Progenitor cell of endocrine pancreas (in vitro differentiated cells): ENCODE data around the gene EMC9. TPM values are rescaled to one million over a fixed set of nuclear protein-coding genes. Genes with fewer than 3 reads are reported as not detected.

Source experiments
- DNase-seq: peaks from one replicate; pipeline ENCODE4 v3.0.0; 2021; ENCODE audit warnings: low spot score; ENCODE audit not compliant: unreplicated experiment
- H3K27ac Mint-ChIP-seq: 2 replicates; pipeline ENCODE4 v1.8.0; 2021; ENCODE audit warnings: mild to moderate bottlenecking, moderate library complexity, mixed read lengths
- H3K27me3 Mint-ChIP-seq: 2 replicates; pipeline ENCODE4 v1.8.0; 2021; ENCODE audit warnings: mixed read lengths
- H3K36me3 Mint-ChIP-seq: 2 replicates; pipeline ENCODE4 v1.8.0; 2022; ENCODE audit warnings: mixed read lengths; ENCODE audit not compliant: insufficient read depth
- H3K4me1 Mint-ChIP-seq: 2 replicates; pipeline ENCODE4 v1.8.0; 2021; ENCODE audit warnings: low read depth, mixed read lengths
- H3K4me3 Mint-ChIP-seq: 2 replicates; pipeline ENCODE4 v1.8.0; 2021; ENCODE audit warnings: low read depth, mild to moderate bottlenecking, moderate library complexity, mixed read lengths
- H3K9me3 Mint-ChIP-seq: 2 replicates; pipeline ENCODE4 v1.8.0; 2021; ENCODE audit warnings: low read depth, mixed read lengths
- CTCF ChIP-seq: fragments of 200-600 bp; sonication (generic); IDR thresholded peaks from one replicate; pipeline ENCODE4 v1.5.0; 2021; ENCODE audit warnings: antibody characterized with exemption, mild to moderate bottlenecking; ENCODE audit not compliant: unreplicated experiment
- long read RNA-seq: library from polyadenylated mRNA; unstranded; transcript quantifications from one replicate; pipeline ENCODE4 v2.0.0, GENCODE V29; 2020
- total RNA-seq: library from RNA; stranded (reverse); gene quantifications from 2 replicates; pipeline ENCODE4 v1.2.1, GENCODE V29; 2021

The EMC9 gene, protein sequence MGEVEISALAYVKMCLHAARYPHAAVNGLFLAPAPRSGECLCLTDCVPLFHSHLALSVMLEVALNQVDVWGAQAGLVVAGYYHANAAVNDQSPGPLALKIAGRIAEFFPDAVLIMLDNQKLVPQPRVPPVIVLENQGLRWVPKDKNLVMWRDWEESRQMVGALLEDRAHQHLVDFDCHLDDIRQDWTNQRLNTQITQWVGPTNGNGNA
- total RNA-seq, result 22.8 and 22.9 TPM in 2 replicates
- long read RNA-seq, partial matches to known transcripts, result 3 of 5 reads
- long read RNA-seq, other reads (novel, unspliced or antisense), result 2 of 5 reads

GRCh38 chr14:24141097-24141880, at the start of gene EMC9:
Gene EMC9 (minus strand): TSS chr14:24141591. CDS start chr14:24141304, 287 bp downstream.
- H3K27me3 Mint-ChIP-seq, result no peaks in the 10 kb centered on the region
- no peaks in the 10 kb centered on the region for H3K9me3 Mint-ChIP-seq
- peak; percentile 99 for DNase-seq
- peak within 1 kb of the TSS; percentile 95 for H3K4me3 Mint-ChIP-seq
- peaks cover 35% of the 10 kb centered on the region for H3K4me1 Mint-ChIP-seq
- H3K27ac Mint-ChIP-seq, result peak within 1 kb of the TSS; percentile 95
- peaks cover 6% of the 10 kb centered on the region for H3K36me3 Mint-ChIP-seq
- peak; percentile 38 for TF ChIP-seq CTCF

DNA sequence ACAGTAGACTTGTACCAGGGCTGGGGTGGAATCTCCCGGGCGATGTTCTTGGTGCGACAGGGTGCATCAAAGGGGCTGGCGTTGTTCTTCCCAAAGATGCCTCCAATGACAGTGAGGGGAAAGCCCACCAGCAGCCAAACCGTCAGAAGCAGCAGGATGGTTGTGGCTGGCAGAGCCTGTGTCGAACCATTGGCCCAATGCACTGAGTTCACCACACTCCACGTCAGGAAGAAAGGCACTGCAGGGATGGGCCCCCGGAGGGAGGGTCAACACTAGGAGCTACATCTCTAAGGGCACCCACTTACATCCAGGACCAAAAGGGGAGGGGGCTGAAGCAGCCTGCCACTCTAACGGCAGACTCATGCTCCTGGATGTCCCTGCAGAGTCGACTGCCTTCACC, 49.0 kb upstream of the EMC9 start:
- Mint-ChIP-seq H3K36me3 (peaks cover 23% of the 10 kb centered on the region), H3K4me3 (no peak overlapping the region), H3K4me1 (peaks cover 22% of the 10 kb centered on the region), H3K27ac (no peak overlapping the region), H3K9me3 (no peaks in the 10 kb centered on the region), H3K27me3 (no peaks in the 10 kb centered on the region)
- DNase-seq, result no peak
- TF ChIP-seq CTCF, result no peak

- no peaks in the 10 kb centered on the region for H3K9me3 Mint-ChIP-seq
- peaks cover 17% of the 10 kb centered on the region for H3K4me1 Mint-ChIP-seq
- no peak for TF ChIP-seq CTCF
- no peaks in the 10 kb centered on the region for H3K27me3 Mint-ChIP-seq
- DNase-seq, result no peak
- peak overlapping the region; percentile 4 for H3K27ac Mint-ChIP-seq
- H3K36me3 Mint-ChIP-seq, result peaks cover 23% of the 10 kb centered on the region
- H3K4me3 Mint-ChIP-seq, result peak overlapping the region; percentile 92
Observed at GRCh38 chr14:24189460-24189859, 48.1 kb upstream of the EMC9 start.

DNA sequence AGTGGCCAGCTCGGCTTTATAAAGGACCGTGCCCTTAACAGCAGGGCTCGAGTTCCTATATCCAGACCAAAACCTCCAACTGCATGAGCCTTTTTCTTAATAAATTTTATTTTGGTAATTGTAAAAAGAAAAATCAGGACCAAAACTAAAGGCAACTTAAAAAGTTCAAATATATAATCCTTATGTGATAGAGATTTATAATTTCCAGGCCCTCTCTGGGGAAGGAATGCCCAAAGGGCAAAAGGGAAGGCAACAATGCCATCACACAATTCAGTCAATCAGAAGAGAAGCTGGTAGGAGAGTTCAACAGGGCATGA, 47.6 kb upstream of the EMC9 start:
- peaks cover 22% of the 10 kb centered on the region for H3K36me3 Mint-ChIP-seq
- peak overlapping the region; percentile 96 for H3K27ac Mint-ChIP-seq
- H3K4me1 Mint-ChIP-seq, result peaks cover 14% of the 10 kb centered on the region
- TF ChIP-seq CTCF, result no peak
- H3K27me3 Mint-ChIP-seq, result no peaks in the 10 kb centered on the region
- no peak for DNase-seq
- H3K9me3 Mint-ChIP-seq, result no peaks in the 10 kb centered on the region
- H3K4me3 Mint-ChIP-seq, result peak overlapping the region; percentile 92

DNA sequence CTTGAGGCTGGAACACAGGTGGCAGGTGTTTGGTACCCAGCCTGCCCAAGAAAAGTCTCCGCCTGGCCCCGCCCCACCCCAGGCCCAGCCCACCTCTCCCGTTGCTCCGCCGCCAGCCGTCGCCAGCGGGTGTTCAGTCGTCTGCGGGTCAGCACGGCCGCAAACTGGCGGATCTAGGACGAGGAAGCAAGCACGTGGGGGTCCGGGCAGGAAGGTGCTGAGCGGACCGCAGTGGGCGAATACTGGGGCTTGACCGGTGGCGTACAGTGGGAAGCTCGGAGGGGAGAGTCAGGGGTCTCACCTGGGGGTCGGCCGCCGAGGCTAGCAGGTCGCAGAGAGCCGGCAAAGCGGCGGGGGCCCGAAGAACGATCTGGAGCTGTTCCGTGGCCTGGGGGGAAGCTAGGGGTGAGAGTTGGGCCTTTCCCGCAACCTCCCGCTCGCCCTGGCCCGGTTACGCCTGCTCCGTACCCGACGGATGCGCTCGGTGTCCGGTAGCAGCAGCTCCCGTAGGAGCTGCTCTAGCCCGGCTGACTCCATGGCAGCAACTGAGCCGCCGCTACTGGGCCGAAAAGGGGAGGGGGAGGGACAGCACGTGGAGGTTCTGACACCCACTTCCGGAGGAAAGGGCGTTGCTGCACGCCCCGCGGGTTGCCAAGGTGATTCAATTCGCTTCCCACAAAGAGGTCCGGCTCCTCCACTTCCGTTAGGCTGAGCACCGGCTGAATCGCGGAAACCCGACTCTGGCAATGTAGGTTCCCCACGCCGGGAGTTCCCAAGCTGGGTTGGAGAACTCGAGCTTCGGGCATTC, 47.1 kb upstream of the EMC9 start, which contains the start of gene IPO4:
Gene IPO4 (minus strand): TSS at position 566 of the 808 bp plus-strand sequence. CDS start 29 bp downstream, at position 537.
- H3K27me3 Mint-ChIP-seq, result no peaks in the 10 kb centered on the region
- DNase-seq, result peak; percentile 88
- peak within 1 kb of the TSS; percentile 96 for H3K27ac Mint-ChIP-seq
- no peaks in the 10 kb centered on the region for H3K9me3 Mint-ChIP-seq
- no peak for TF ChIP-seq CTCF
- H3K36me3 Mint-ChIP-seq, result peaks cover 22% of the 10 kb centered on the region
- peak within 1 kb of the TSS; percentile 92 for H3K4me3 Mint-ChIP-seq
- peaks cover 13% of the 10 kb centered on the region for H3K4me1 Mint-ChIP-seq
